ENCODE results near the gene BABAM2. TPM values are rescaled to one million over a fixed set of nuclear protein-coding genes. Genes with fewer than 3 reads are reported as not detected.

The BABAM2 gene
- total and polyA plus RNA-seq, 9 of the 15 experiments (the other 6 are each of a cell fraction or from before 2014, with no cell fraction given): 10.9 to 37.4 (median 25.6) TPM

DNA sequence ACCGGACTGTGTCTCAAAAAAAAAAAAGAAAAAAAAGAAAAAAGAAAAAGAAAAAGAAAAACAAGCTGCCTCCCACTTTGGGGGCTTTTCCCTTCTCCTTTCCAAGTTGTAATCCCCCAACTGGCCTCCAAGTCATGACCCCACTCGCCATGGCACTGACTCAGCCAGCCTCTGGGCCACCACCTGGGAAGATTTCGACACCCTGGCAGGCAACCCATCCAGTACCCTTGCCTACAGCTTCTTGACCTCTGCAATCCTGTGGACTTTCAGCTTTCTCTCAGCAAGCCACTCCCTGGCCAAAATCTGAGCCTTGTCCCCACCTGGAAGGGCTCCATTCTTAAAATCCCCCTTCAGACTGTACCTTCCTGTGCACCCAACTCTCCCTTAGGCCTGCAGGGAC lies 479.8 kb downstream of the BABAM2 start (continued):
- TF ChIP-seq, protein P1, sequence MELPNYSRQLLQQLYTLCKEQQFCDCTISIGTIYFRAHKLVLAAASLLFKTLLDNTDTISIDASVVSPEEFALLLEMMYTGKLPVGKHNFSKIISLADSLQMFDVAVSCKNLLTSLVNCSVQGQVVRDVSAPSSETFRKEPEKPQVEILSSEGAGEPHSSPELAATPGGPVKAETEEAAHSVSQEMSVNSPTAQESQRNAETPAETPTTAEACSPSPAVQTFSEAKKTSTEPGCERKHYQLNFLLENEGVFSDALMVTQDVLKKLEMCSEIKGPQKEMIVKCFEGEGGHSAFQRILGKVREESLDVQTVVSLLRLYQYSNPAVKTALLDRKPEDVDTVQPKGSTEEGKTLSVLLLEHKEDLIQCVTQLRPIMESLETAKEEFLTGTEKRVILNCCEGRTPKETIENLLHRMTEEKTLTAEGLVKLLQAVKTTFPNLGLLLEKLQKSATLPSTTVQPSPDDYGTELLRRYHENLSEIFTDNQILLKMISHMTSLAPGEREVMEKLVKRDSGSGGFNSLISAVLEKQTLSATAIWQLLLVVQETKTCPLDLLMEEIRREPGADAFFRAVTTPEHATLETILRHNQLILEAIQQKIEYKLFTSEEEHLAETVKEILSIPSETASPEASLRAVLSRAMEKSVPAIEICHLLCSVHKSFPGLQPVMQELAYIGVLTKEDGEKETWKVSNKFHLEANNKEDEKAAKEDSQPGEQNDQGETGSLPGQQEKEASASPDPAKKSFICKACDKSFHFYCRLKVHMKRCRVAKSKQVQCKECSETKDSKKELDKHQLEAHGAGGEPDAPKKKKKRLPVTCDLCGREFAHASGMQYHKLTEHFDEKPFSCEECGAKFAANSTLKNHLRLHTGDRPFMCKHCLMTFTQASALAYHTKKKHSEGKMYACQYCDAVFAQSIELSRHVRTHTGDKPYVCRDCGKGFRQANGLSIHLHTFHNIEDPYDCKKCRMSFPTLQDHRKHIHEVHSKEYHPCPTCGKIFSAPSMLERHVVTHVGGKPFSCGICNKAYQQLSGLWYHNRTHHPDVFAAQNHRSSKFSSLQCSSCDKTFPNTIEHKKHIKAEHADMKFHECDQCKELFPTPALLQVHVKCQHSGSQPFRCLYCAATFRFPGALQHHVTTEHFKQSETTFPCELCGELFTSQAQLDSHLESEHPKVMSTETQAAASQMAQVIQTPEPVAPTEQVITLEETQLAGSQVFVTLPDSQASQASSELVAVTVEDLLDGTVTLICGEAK (IDR thresholded peaks at IDR 0.05): no peak
- TF ChIP-seq, protein P1 (CRISPR knock-in tag; IDR thresholded peaks at IDR 0.05): no peak
